K562 (cell line): ENCODE measurements around the gene FAM124A. TPM values are rescaled to one million over a fixed set of nuclear protein-coding genes. Genes with fewer than 3 reads are reported as not detected.

Experiments used
- ATAC-seq: fragments of 200-7000 bp; cut with Tn5 transposase; 3 replicates; pipeline ENCODE4 v1.9.1; 2020; ENCODE audit warnings: moderate library complexity
- BruUV-seq: library from RNA; stranded (reverse); fragments of 400-500 nt; replicated peaks from 2 replicates; lab custom pipeline; 2021; lab: Mats Ljungman, UMichigan
- CTCF ChIA-PET: fragments of 300-600 bp; formaldehyde crosslinking; extraction: SDS; loops from one replicate; lab custom pipeline; 2021; ENCODE audit warnings: low intra/inter-chr PET ratio; lab: Yijun Ruan, JAX
- POLR2A ChIA-PET: fragments of 300-600, 350-650 bp; sonication (Branson Sonifier 250); formaldehyde crosslinking; extraction: SDS; loops from one replicate; lab custom pipeline; 2021; ENCODE audit warnings: antibody characterized with exemption, inconsistent platforms; lab: Yijun Ruan, JAX
- DNase-seq, 4 experiments: peaks; one replicate each; pipeline versions ENCODE4 v3.0.0 to v3.0.0-alpha.2; 2011 to 2018; ENCODE audit warnings: low spot score in 3 of 4, mixed read lengths in 3 of 4; ENCODE audit errors: extremely low read depth in 1 of 4
- FAIRE-seq: peaks from 2 replicates; lab custom pipeline; 2011; peaks lifted over from hg19 to GRCh38; lab: Jason Lieb, UNC
- H2AFZ ChIP-seq: 2 replicates; pipeline ENCODE4 v1.6.0; 2011; ENCODE audit warnings: low read depth, low read length, control low read depth, inconsistent platforms
- H3K27ac ChIP-seq: fragments of 200-600 bp; 3 replicates; pipeline ENCODE4 v1.8.0; 2011; ENCODE audit warnings: low read depth, mild to moderate bottlenecking, control low read depth, inconsistent platforms, low read length, moderate library complexity, mixed read lengths; ENCODE audit errors: extremely low read depth
- H3K27me3 ChIP-seq, 2 experiments: fragments of 300-600 bp in 1 of 2; 2 replicates in 1 of 2; 3 replicates in 1 of 2; pipeline versions ENCODE4 v1.6.0 to v1.8.0; 2011; ENCODE audit warnings: inconsistent platforms in 2 of 2, low read length in 2 of 2, mild to moderate bottlenecking in 1 of 2, mixed read lengths in 1 of 2, moderate library complexity in 1 of 2; ENCODE audit not compliant: control insufficient read depth in 2 of 2, insufficient read depth in 2 of 2
- H3K36me3 ChIP-seq: fragments of 300-600 bp; 3 replicates; pipeline ENCODE4 v1.8.0; 2011; ENCODE audit warnings: mild to moderate bottlenecking, low read length, inconsistent platforms; ENCODE audit not compliant: control insufficient read depth, insufficient read depth
- H3K4me1 ChIP-seq, 2 experiments: fragments of 200-600 bp in 1 of 2; replicated peaks in 1 of 2; 2 replicates in 1 of 2; 3 replicates in 1 of 2; pipeline versions ENCODE4 v1.5.1 to v1.8.0; 2011; ENCODE audit warnings: inconsistent platforms in 2 of 2, low read length in 2 of 2, mild to moderate bottlenecking in 1 of 2, mixed read lengths in 1 of 2, moderate library complexity in 1 of 2; ENCODE audit not compliant: control insufficient read depth in 2 of 2, insufficient read depth in 2 of 2
- H3K4me2 ChIP-seq: 2 replicates; pipeline ENCODE4 v1.6.1; 2011; ENCODE audit warnings: low read length, control low read depth, inconsistent platforms, mixed read lengths; ENCODE audit not compliant: insufficient read depth
- H3K4me3 ChIP-seq: fragments of 200-600 bp; sonication (generic), shearing (Covaris generic); 2 replicates; pipeline ENCODE4 v1.5.1; 2016; ENCODE audit warnings: control low read depth, inconsistent platforms
- H3K79me2 ChIP-seq: fragments of 200-600 bp; 3 replicates; pipeline ENCODE4 v1.8.0; 2011; ENCODE audit warnings: low read length, inconsistent platforms; ENCODE audit not compliant: control insufficient read depth, insufficient read depth
- H3K9ac ChIP-seq, 2 experiments: 2 replicates each; pipeline versions ENCODE4 v1.6.0 to v1.6.1; 2011; ENCODE audit warnings: low read depth in 2 of 2, low read length in 2 of 2, control low read depth in 1 of 2, inconsistent platforms in 1 of 2, mild to moderate bottlenecking in 1 of 2, mixed read lengths in 1 of 2; ENCODE audit not compliant: insufficient read depth in 1 of 2
- H3K9me1 ChIP-seq: one replicate; pipeline ENCODE4 v1.6.0; 2011; ENCODE audit warnings: inconsistent platforms, mild to moderate bottlenecking, low read length, moderate library complexity; ENCODE audit not compliant: control insufficient read depth, insufficient read depth
- H3K9me3 ChIP-seq: replicated peaks from 2 replicates; pipeline ENCODE4 v1.5.1; 2011; ENCODE audit warnings: low read depth, low read length, inconsistent platforms; ENCODE audit not compliant: control insufficient read depth, insufficient read depth
- H4K20me1 ChIP-seq: replicated peaks from 2 replicates; pipeline ENCODE4 v1.6.1; 2011; ENCODE audit warnings: low read length, inconsistent platforms, mixed read lengths; ENCODE audit not compliant: control insufficient read depth, insufficient read depth
- C11orf30 ChIP-seq: fragments of 450-650 bp; IDR thresholded peaks from 2 replicates; pipeline ENCODE4 v1.6.1; 2016; ENCODE audit warnings: low read depth, mild to moderate bottlenecking
- GTF2E2 ChIP-seq: fragments of 200-800 bp; sonication (Bioruptor generic); IDR thresholded peaks from 2 replicates; pipeline ENCODE4 v1.6.1; 2016; ENCODE audit warnings: missing genetic modification characterization, missing compliant biosample characterization
- MAFF ChIP-seq: IDR thresholded peaks from 2 replicates; pipeline ENCODE4 v1.6.1; 2012; ENCODE audit warnings: low read length, improper control_type of control experiment
- MAFG ChIP-seq: fragments of 450-650 bp; conservative IDR thresholded peaks from 2 replicates; pipeline ENCODE4 v1.6.1; 2016; ENCODE audit warnings: missing genetic modification characterization, missing compliant biosample characterization
- SMAD3 ChIP-seq: fragments of 450-650 bp; formaldehyde crosslinking; conservative IDR thresholded peaks from 2 replicates; pipeline ENCODE4 v1.4.0; 2020; ENCODE audit warnings: mild to moderate bottlenecking
- ZBTB7A ChIP-seq: IDR thresholded peaks from 2 replicates; pipeline ENCODE4 v1.6.1; 2011; ENCODE audit warnings: low read depth, mild to moderate bottlenecking, low read length, moderate library complexity, borderline replicate concordance; ENCODE audit not compliant: control insufficient read depth
- ZFP30 ChIP-seq: fragments of 250-450 bp; sonication (Bioruptor Pico); IDR thresholded peaks from 2 replicates; pipeline ENCODE4 v1.8.0; 2022; ENCODE audit warnings: moderate library complexity, mild to moderate bottlenecking, inconsistent platforms, borderline replicate concordance
- ZNF316 ChIP-seq: fragments of 450-650 bp; IDR thresholded peaks from 2 replicates; pipeline ENCODE4 v1.6.1; 2016
- ZNF75A ChIP-seq: fragments of 450-650 bp; formaldehyde crosslinking; IDR thresholded peaks from 2 replicates; pipeline ENCODE4 v1.4.0; 2020; ENCODE audit warnings: mild to moderate bottlenecking
- WGBS: fragments of 100-300 bp; shearing (Covaris generic); methylation state at CpG from one replicate; pipeline ENCODE4 v1.1.6; 2016; ENCODE audit warnings: low coverage, mixed read lengths; ENCODE audit not compliant: insufficient coverage; ENCODE audit errors: missing lambda C conversion rate; 5-methylcytosine and 5-hydroxymethylcytosine counted together
- in situ Hi-C: fragments of 300-500 bp; cut with MboI; formaldehyde crosslinking; loops from 4 replicates; pipeline ENCODE4 v1.15.0; 2018; ENCODE audit warnings: inconsistent platforms, mixed read lengths
- intact Hi-C: fragments of 100-400 bp; cut with micrococcal nuclease; formaldehyde crosslinking; loops from 2 replicates; pipeline ENCODE4 v1.14.2; 2022
- polyA plus RNA-seq, 8 experiments: library from polyadenylated mRNA; depleted of rRNA in 4 of 8; stranded (reverse) in 5 of 8; unstranded in 3 of 8; fragments of >200 nt; fragmentation: Nextera tagmentation in 2 of 8; fragmentation: Illumina TruSeq in 1 of 8; extraction: Ambion mirVana in 2 of 8; extraction: Trizol in 1 of 8; gene quantifications; 2 replicates each; pipeline versions ENCODE4 v1.2.1 to v1.2.3, GENCODE V29; 2011 to 2014; ENCODE audit warnings: inconsistent platforms in 1 of 8, missing spikeins in 1 of 8
- total RNA-seq, 7 experiments: library from RNA; depleted of rRNA in 6 of 7; stranded (reverse); fragments of >200 nt in 6 of 7; fragmentation: Illumina TruSeq in 2 of 7; extraction: Trizol in 2 of 7; gene quantifications; 2 replicates each; pipeline versions ENCODE4 v1.2.1 to v1.2.3, GENCODE V29; 2011 to 2021; ENCODE audit warnings: low replicate concordance in 1 of 7
- TF ChIP-seq, protein P1 (sequence below): sonication (generic); formaldehyde crosslinking; IDR thresholded peaks from 2 replicates; pipeline ENCODE4 v1.8.1; 2023; ENCODE audit warnings: mild to moderate bottlenecking, missing genetic modification reagents
- TF ChIP-seq, protein P2 (sequence below): fragments of 450-650 bp; formaldehyde crosslinking; IDR thresholded peaks from 2 replicates; pipeline ENCODE4 v1.4.0; 2020; ENCODE audit warnings: mild to moderate bottlenecking, moderate library complexity

The FAM124A gene
- total and polyA plus RNA-seq, 9 of the 15 experiments (the other 6 are each of a cell fraction or from before 2014, with no cell fraction given), result not detected

DNA sequence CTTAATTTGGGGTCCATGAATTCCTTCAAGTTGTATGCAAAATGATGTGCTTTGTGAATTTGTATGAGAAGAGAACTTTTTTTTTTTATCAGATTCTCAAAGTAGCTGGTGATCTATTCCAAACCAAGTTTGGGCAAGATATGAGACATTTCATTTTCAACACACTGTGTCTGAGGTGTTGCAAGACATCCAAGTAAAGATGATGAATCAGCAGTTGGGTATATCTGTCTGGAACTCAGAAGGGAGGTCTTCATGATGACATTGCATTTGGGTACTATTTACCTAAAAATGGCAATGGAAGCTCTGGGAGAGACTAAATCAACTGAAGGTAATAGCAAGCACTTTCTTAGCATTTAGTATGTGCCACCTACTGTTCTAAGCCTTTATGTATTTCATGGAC, 2.8 kb downstream of the FAM124A start:
- intact Hi-C loops (no loop called here), in situ Hi-C loops (no loop called here)
- ATAC-seq (no peak), DNase-seq (no peak), FAIRE-seq (no peak)
- BruUV-seq, result no TSS peak
- Histone ChIP-seq H3K9ac (no peak overlapping the region), H3K27me3 (peaks cover 8 to 28% of the 10 kb centered on the region in 2 experiments; a peak in 4 of 5 replicates), H3K4me3 (no peak overlapping the region), H4K20me1 (no peaks in the 10 kb centered on the region; the same call in 1 of the 2 replicates), H3K4me2 (no peak overlapping the region), H2AFZ (no peak overlapping the region), H3K9me3 (no peaks in the 10 kb centered on the region), H3K36me3 (no peaks in the 10 kb centered on the region), H3K4me1 (peaks cover 0 to 11% of the 10 kb centered on the region in 2 experiments; a peak in 2 of 5 replicates), H3K79me2 (no peaks in the 10 kb centered on the region), H3K9me1 (no peaks in the 10 kb centered on the region), H3K27ac (no peak overlapping the region)
- CTCF ChIA-PET, result no interaction called here
- TF ChIP-seq MAFG (tag) (peak; percentile 72), C11orf30 (peak; percentile 70), ZNF316 (peak; percentile 86), MAFF (peak; percentile 39; the same call in 1 of the 2 replicates)
- TF ChIP-seq, protein P1, sequence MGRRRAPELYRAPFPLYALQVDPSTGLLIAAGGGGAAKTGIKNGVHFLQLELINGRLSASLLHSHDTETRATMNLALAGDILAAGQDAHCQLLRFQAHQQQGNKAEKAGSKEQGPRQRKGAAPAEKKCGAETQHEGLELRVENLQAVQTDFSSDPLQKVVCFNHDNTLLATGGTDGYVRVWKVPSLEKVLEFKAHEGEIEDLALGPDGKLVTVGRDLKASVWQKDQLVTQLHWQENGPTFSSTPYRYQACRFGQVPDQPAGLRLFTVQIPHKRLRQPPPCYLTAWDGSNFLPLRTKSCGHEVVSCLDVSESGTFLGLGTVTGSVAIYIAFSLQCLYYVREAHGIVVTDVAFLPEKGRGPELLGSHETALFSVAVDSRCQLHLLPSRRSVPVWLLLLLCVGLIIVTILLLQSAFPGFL, result no peak
- POLR2A ChIA-PET, result interaction anchor here (0.7 kb wide), 1 partner anchor 9 kb away, joined by 4 read pairs; no protein-coding TSS in a partner anchor

DNA sequence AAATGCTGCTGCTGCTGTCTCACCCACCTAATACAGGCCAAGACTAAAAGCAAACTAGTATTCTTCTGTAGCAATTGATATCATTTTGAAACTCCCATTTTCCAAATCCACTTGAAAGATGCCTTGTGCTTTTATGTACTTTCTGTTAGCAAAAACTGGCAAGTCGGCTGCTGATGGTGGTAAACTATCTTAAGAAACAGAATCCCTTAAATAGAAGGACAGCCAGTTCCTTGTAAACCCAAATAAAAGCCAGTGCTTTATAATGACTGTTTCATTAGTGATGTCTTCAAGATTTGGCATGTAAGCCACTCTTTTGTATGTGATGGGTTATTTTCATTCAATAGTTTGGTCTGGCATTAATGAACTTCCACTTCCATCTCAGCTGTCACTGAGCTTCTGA, 5.2 kb downstream of the FAM124A start:
- H3K27ac ChIP-seq, result no peak overlapping the region
- DNase-seq (no peak), ATAC-seq (no peak), FAIRE-seq (no peak)
- no peak overlapping the region for H2AFZ ChIP-seq
- no peaks in the 10 kb centered on the region for H3K36me3 ChIP-seq
- H3K27me3 ChIP-seq, result peaks cover 4 to 24% of the 10 kb centered on the region in 2 experiments; a peak in 4 of 5 replicates
- in situ Hi-C loops (no loop called here), intact Hi-C loops (no loop called here)
- H3K9me3 ChIP-seq, result no peaks in the 10 kb centered on the region
- no peak overlapping the region for H3K9ac ChIP-seq
- H3K79me2 ChIP-seq, result no peaks in the 10 kb centered on the region
- no peak for TF ChIP-seq ZBTB7A
- no peak for TF ChIP-seq ZFP30
- TF ChIP-seq SMAD3 (CRISPR knock-in tag), result no peak
- no peak for TF ChIP-seq GTF2E2 (tag)
- TF ChIP-seq, protein P2, sequence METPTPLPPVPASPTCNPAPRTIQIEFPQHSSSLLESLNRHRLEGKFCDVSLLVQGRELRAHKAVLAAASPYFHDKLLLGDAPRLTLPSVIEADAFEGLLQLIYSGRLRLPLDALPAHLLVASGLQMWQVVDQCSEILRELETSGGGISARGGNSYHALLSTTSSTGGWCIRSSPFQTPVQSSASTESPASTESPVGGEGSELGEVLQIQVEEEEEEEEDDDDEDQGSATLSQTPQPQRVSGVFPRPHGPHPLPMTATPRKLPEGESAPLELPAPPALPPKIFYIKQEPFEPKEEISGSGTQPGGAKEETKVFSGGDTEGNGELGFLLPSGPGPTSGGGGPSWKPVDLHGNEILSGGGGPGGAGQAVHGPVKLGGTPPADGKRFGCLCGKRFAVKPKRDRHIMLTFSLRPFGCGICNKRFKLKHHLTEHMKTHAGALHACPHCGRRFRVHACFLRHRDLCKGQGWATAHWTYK (CRISPR knock-in tag), result no peak
- TF ChIP-seq ZNF75A (CRISPR knock-in tag), result no peak
- no peaks in the 10 kb centered on the region; the same call in 1 of the 2 replicates for H4K20me1 ChIP-seq
- ChIA-PET POLR2A (no interaction called here), CTCF (no interaction called here)
- no peak overlapping the region for H3K4me2 ChIP-seq
- BruUV-seq, result no TSS peak
- H3K4me3 ChIP-seq, result no peak overlapping the region
- H3K4me1 ChIP-seq, result peaks cover 0 to 3% of the 10 kb centered on the region in 2 experiments; a peak in 2 of 5 replicates
- 0% methylated on average over 1 of the region's 1 CpG for WGBS
- H3K9me1 ChIP-seq, result no peaks in the 10 kb centered on the region
